LoVo (cell line): ENCODE measurements around the gene RINT1.
"Not testable (repeated sequence)": the region's sequence is repeated elsewhere in the genome, so short reads cannot be mapped to it uniquely, and the experiment has no call there.

Experiments
- DNase-seq: peaks from one replicate; pipeline ENCODE4 v3.0.0-alpha.2; 2016; ENCODE audit warnings: low spot score

The RINT1 gene

GRCh38 chr7:105532709-105533460, 884 bp downstream of the RINT1 start:
- no peak for DNase-seq

GRCh38 chr7:105538339-105538738, 6.3 kb downstream of the RINT1 start:
- no peak for DNase-seq

GRCh38 chr7:105559926-105560325, 27.9 kb downstream of the RINT1 start:
- no peak for DNase-seq

GRCh38 chr7:105565190-105565589, 33.2 kb downstream of the RINT1 start:
- DNase-seq, result no peak

- DNase-seq, result no peak
Observed at GRCh38 chr7:105567024-105567423, 35.0 kb downstream of the RINT1 start.

- DNase-seq, result no peak
Observed at GRCh38 chr7:105567821-105568220, 35.8 kb downstream of the RINT1 start.

GRCh38 chr7:105571891-105572290, 39.9 kb downstream of the RINT1 start:
- no peak for DNase-seq

- no peak for DNase-seq
Observed at GRCh38 chr7:105577251-105577650, 45.2 kb downstream of the RINT1 start.

GRCh38 chr7:105578496-105578895, 46.5 kb downstream of the RINT1 start:
- DNase-seq, result no peak

GRCh38 chr7:105580022-105580740, 48.2 kb downstream of the RINT1 start:
- DNase-seq, result peak; percentile 52

- DNase-seq, result peak; percentile 59
Observed at GRCh38 chr7:105581066-105581811, 49.2 kb downstream of the RINT1 start, which contains the start of gene EFCAB10. Gene EFCAB10, minus strand, starts transcription at chr7:105581493. Its CDS starts 30 bp downstream, at chr7:105581463.

GRCh38 chr7:105583061-105583460, 51.1 kb downstream of the RINT1 start:
- no peak for DNase-seq

GRCh38 chr7:105584165-105584564, 52.2 kb downstream of the RINT1 start:
- DNase-seq, result no peak

- no peak for DNase-seq
Observed at GRCh38 chr7:105585850-105586500, 54.0 kb downstream of the RINT1 start.

- DNase-seq, result no peak
Observed at GRCh38 chr7:105587909-105588635, 56.1 kb downstream of the RINT1 start.

- peak; percentile 57 for DNase-seq
Observed at GRCh38 chr7:105589356-105590077, 57.5 kb downstream of the RINT1 start.

- DNase-seq, result no peak
Observed at GRCh38 chr7:105590793-105591192, 58.8 kb downstream of the RINT1 start.

GRCh38 chr7:105591522-105591921, 59.5 kb downstream of the RINT1 start:
- DNase-seq, result no peak

- no peak for DNase-seq
Observed at GRCh38 chr7:105594034-105594433, 62.0 kb downstream of the RINT1 start.

- DNase-seq, result no peak
Observed at GRCh38 chr7:105596866-105597265, 64.9 kb downstream of the RINT1 start.

GRCh38 chr7:105599080-105599479, 67.1 kb downstream of the RINT1 start:
- not testable (repeated sequence) for DNase-seq
